WI38 (cell line): ENCODE measurements around the gene LAMA4.

Source experiments
- H3K4me3 ChIP-seq: 2 replicates; pipeline ENCODE4 v1.5.1; 2011; ENCODE audit warnings: low read depth, mild to moderate bottlenecking, control low read depth, low read length
- TF ChIP-seq, protein P1 (sequence below): IDR thresholded peaks from 2 replicates; pipeline ENCODE4 v1.5.1; 2012; ENCODE audit warnings: low read depth, mild to moderate bottlenecking, control low read depth, low read length

Gene LAMA4

DNA sequence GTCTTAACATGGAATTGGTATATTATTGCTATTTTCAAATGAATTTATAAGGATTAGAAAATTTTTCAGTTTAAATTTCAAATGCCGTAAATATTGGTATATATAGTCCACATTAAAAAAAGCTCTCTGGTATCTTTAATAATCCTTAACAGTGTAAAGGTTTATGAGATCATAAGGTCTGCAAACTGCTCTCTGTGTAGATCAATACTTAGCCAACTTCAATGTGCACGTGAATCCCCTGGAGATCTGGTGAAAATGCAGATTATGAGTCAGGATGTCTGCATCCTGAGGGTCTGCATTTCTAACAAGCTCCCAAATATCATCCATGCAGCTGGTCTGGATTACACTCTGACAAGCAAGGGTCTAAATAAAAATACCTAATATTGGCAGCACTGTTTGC, 43.5 kb downstream of the LAMA4 start:
- TF ChIP-seq, protein P1, sequence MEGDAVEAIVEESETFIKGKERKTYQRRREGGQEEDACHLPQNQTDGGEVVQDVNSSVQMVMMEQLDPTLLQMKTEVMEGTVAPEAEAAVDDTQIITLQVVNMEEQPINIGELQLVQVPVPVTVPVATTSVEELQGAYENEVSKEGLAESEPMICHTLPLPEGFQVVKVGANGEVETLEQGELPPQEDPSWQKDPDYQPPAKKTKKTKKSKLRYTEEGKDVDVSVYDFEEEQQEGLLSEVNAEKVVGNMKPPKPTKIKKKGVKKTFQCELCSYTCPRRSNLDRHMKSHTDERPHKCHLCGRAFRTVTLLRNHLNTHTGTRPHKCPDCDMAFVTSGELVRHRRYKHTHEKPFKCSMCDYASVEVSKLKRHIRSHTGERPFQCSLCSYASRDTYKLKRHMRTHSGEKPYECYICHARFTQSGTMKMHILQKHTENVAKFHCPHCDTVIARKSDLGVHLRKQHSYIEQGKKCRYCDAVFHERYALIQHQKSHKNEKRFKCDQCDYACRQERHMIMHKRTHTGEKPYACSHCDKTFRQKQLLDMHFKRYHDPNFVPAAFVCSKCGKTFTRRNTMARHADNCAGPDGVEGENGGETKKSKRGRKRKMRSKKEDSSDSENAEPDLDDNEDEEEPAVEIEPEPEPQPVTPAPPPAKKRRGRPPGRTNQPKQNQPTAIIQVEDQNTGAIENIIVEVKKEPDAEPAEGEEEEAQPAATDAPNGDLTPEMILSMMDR = no peak
- no peak overlapping the region for H3K4me3 ChIP-seq

DNA sequence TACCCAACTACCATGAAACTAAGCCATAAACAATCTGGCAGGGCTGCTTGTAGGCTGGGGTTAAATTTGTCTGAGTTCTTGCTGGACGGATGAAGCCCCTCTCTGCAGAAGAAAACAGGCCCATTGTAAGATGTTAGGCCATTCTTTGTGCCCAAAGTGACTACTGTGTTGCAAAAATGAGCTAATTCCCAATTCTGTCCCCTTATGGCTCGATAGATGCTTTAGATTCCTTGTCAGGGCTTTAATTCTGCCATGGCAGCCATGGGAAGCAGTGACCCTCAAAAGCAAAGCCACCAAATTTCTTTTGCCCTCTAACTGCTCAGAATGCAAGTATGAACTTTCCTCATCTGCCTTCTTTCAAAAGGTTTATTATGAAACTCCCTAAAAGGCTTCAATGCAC, 45.2 kb downstream of the LAMA4 start:
- no peak overlapping the region for H3K4me3 ChIP-seq
- TF ChIP-seq, protein P1 = no peak

DNA sequence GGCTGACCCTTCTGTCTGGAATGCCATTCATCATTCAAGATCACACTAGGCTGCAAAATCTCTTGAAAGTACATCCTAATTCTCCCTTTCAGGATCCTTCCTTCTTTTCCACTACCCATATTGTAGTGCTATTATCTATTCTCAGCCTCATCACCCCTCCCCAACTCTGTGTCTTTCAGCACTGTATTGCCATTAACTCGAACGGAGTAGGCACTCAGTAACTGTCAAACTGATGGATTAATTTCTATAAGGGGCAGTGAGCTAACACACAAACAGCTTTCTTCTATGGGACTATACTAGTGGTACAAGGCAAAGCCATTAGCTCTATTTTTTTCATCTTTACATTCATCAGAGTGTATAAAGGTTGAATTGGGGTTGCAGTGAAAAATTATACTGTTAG, 46.6 kb downstream of the LAMA4 start:
- TF ChIP-seq, protein P1 = no peak
- no peak overlapping the region for H3K4me3 ChIP-seq

DNA sequence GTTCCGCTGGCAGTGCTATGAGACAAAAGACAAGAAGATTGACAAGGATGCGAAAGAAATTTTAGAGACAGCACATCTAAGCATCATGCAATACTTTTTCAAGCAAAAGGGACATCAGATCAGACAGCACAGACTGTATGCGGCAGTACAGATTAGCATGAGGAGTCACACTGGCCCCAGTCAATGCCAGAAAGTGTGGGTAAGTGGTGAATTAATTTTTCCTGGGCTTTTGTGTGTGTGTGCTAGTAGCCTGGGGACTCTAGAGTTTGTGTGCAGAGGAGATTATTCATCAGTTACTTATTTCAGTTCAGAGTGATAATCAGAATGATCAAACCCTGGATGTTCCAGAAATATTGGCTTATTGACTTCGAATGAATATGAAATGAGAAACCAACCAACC, 47.2 kb downstream of the LAMA4 start:
- H3K4me3 ChIP-seq = no peak overlapping the region
- TF ChIP-seq, protein P1 = no peak

DNA sequence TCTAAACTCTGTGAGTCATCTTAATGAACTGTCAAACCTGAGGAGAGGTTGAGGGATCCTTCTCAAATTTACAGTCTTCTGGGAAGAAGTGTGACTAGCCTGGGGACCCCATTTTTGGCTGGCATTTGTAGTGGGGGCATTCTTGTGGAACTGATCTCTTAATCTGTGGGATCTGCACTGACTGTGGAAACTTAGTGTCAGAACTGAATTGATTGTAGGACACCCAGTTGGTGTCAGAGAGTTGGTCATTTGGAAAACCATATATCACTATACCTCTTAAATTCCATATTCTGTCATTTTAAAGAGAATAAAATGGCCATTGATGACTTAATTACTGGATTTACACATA, 48.3 kb downstream of the LAMA4 start:
- TF ChIP-seq, protein P1 = no peak
- no peak overlapping the region for H3K4me3 ChIP-seq

DNA sequence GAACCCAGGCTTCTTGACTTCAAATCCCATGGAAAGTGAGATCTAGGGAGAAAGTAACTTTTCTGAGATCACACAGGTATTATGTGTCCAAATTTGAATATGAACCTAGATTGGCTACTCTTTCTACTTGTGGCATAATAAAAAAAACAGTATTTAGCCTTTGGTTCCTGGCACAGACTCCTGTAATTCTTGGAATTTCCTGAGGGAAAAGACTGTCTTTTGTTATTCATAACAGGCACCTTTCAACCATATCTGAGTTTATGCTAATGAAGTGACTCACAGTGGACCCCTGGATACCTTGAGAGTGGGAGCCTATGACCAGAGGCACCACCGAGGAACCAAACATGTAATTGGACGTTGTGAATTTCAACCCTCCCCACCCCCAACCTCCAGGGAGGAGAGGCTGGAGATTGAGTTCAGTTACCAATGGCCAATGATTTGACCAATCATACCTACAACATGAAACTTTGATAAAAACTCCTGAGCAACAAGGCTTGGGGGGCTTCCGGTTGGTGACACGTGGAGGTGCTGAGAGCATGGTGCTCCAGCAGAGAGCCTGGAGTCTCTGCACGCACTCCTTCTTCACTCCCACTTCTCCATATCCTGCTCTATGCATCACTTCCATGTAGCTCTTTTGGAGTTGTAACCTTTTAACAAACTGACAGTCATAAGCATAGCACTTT, 48.8 kb downstream of the LAMA4 start:
- no peak overlapping the region for H3K4me3 ChIP-seq
- TF ChIP-seq, protein P1 = no peak

DNA sequence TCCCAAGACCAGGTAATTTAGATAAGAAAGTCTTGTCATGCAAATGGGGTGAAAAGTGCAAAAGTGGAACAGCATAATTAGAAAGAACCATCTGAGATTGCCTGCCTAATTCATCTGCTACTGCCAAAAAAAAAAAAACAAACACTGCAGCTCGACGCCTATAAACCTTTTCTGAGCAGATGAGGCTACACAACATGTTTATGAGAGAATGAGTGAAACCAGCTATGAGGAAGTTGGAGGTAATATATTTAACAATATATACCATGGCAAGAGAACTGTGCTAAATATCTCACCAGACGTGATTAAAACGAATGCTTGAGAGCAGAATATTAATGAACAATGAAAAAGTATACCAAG, 50.0 kb downstream of the LAMA4 start:
- no peak overlapping the region for H3K4me3 ChIP-seq
- TF ChIP-seq, protein P1 = no peak
